ENCODE results near the gene HSPBAP1.

DNA sequence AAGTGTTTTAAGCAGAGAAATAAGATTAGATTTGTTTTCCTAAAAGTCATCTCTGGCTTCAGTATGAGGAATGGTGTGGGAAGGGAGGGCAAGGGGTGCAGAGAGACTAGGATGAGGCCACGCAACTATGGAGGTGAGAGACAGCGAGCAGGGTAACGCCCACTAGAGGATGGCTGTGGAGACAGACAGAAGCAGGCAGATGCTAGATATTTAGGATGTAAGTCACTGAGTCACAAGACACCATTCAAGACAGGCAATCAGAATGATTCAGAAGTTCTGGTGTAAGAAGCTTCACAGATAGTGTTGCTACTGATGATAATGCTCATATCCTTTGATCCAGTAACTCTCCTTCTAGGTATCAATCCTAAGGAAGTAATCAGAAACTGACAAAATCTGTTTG, 19.1 kb downstream of the HSPBAP1 start:
- TF ChIP-seq, protein P1, sequence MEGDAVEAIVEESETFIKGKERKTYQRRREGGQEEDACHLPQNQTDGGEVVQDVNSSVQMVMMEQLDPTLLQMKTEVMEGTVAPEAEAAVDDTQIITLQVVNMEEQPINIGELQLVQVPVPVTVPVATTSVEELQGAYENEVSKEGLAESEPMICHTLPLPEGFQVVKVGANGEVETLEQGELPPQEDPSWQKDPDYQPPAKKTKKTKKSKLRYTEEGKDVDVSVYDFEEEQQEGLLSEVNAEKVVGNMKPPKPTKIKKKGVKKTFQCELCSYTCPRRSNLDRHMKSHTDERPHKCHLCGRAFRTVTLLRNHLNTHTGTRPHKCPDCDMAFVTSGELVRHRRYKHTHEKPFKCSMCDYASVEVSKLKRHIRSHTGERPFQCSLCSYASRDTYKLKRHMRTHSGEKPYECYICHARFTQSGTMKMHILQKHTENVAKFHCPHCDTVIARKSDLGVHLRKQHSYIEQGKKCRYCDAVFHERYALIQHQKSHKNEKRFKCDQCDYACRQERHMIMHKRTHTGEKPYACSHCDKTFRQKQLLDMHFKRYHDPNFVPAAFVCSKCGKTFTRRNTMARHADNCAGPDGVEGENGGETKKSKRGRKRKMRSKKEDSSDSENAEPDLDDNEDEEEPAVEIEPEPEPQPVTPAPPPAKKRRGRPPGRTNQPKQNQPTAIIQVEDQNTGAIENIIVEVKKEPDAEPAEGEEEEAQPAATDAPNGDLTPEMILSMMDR (IDR thresholded peaks at IDR 0.05): no peak
- TF ChIP-seq POLR2A (IDR thresholded peaks at IDR 0.05) (no peak), EP300 (IDR thresholded peaks at IDR 0.05) (no peak)

Data from tibial nerve (tissue), 4 donors.